Prostate gland (tissue), 2 donors: Measurements from ENCODE around the gene EAF2. TPM values are rescaled to one million over a fixed set of nuclear protein-coding genes. Genes with fewer than 3 reads are reported as not detected.
"Not testable (repeated sequence)": the region's sequence is repeated elsewhere in the genome, so short reads cannot be mapped to it uniquely, and the experiment has no call there.

Experiments
- DNase-seq: peaks from one replicate; pipeline ENCODE4 v3.0.0-alpha.2; 2019; ENCODE audit warnings: low spot score
- H3K27ac ChIP-seq, 2 donors: fragments of 200-600 bp; sonication (generic); 2 replicates each; pipeline ENCODE4 v1.5.1; 2017 to 2019
- H3K27me3 ChIP-seq: fragments of 200-600 bp; sonication (generic); replicated peaks from 2 replicates; pipeline ENCODE4 v1.5.1; 2019; ENCODE audit not compliant: insufficient read depth
- H3K36me3 ChIP-seq, 2 donors: fragments of 200-600 bp; sonication (generic); 1 replicate in 1 of 2; 2 replicates in 1 of 2; pipeline versions ENCODE4 v1.5.1 to v1.8.1; 2017 to 2019
- H3K4me1 ChIP-seq: fragments of 200-600 bp; sonication (generic); replicated peaks from 2 replicates; pipeline ENCODE4 v1.5.1; 2019
- H3K4me3 ChIP-seq, 2 donors: fragments of 200-600 bp; sonication (generic); 2 replicates each; pipeline ENCODE4 v1.5.1; 2017 to 2019
- H3K9me3 ChIP-seq: fragments of 200-600 bp; sonication (generic); 2 replicates; pipeline ENCODE4 v1.5.1; 2017
- CTCF ChIP-seq, 4 experiments: fragments of 200-600 bp in 2 of 4; fragments of 450-650 bp in 2 of 4; sonication (generic) in 2 of 4; IDR thresholded peaks; 1 replicate in 3 of 4; 2 replicates in 1 of 4; pipeline ENCODE4 v1.5.1; 2016 to 2019; ENCODE audit warnings: antibody characterized with exemption in 4 of 4, mild to moderate bottlenecking in 2 of 4, moderate library complexity in 2 of 4
- POLR2A ChIP-seq: fragments of 450-650 bp; IDR thresholded peaks from one replicate; pipeline ENCODE4 v1.6.1; 2016; ENCODE audit warnings: antibody characterized with exemption, mild to moderate bottlenecking
- POLR2AphosphoS5 ChIP-seq: sonication (generic); formaldehyde crosslinking; IDR thresholded peaks from one replicate; pipeline ENCODE4 v1.6.1; 2017; ENCODE audit warnings: antibody characterized with exemption
- WGBS: methylation state at CpG from one replicate; pipeline ENCODE4 v1.1.5; 2018; 5-methylcytosine and 5-hydroxymethylcytosine counted together
- intact Hi-C: fragments of 100-400 bp; cut with DNase I; formaldehyde crosslinking; loops from one replicate; pipeline ENCODE4 v1.14.2; 2022
- total RNA-seq, 2 donors: library from RNA; depleted of rRNA; stranded (reverse); fragments of >200 nt; gene quantifications; one replicate each; pipeline ENCODE4 v1.1.0, GENCODE V29; 2016

The EAF2 gene
- total RNA-seq, 2 donors from 2014 or later, result 35.6 to 37.8 TPM

- Histone ChIP-seq H3K4me1 (no peaks in the 10 kb centered on the region), H3K27ac (no peak overlapping the region), H3K36me3 (no peaks in the 10 kb centered on the region), H3K4me3 (no peak overlapping the region), H3K27me3 (no peaks in the 10 kb centered on the region), H3K9me3 (no peaks in the 10 kb centered on the region)
- TF ChIP-seq POLR2A, result no peak
- TF ChIP-seq CTCF (IDR thresholded peaks at IDR 0.05), result no peak
- no peak for TF ChIP-seq POLR2AphosphoS5
- 50% methylated on average over 2 of the region's 2 CpGs for WGBS
- intact Hi-C loops, result no loop called here
- no peak for DNase-seq
Measured at GRCh38 chr3:121852256-121852655, 17.2 kb downstream of the EAF2 start.

- Histone ChIP-seq H3K4me3 (no peak overlapping the region), H3K27me3 (no peaks in the 10 kb centered on the region), H3K9me3 (no peaks in the 10 kb centered on the region), H3K27ac (no peak overlapping the region), H3K36me3 (no peaks in the 10 kb centered on the region), H3K4me1 (no peaks in the 10 kb centered on the region)
- intact Hi-C loops, result no loop called here
- TF ChIP-seq CTCF (IDR thresholded peaks at IDR 0.05) (peak in 1 of 4 experiments; percentile 19), POLR2AphosphoS5 (no peak), POLR2A (no peak)
- DNase-seq, result no peak
- WGBS, result 45% methylated on average over 5 of the region's 5 CpGs
Measured at GRCh38 chr3:121855555-121855954, 20.5 kb downstream of the EAF2 start.

- H3K36me3 ChIP-seq, H3K4me3 ChIP-seq, H3K27ac ChIP-seq, DNase-seq, H3K9me3 ChIP-seq, H3K4me1 ChIP-seq, H3K27me3 ChIP-seq, intact Hi-C loops: not testable (repeated sequence)
- WGBS, result 96% methylated on average over 5 of the region's 5 CpGs
Measured at GRCh38 chr3:121857778-121858177, 22.8 kb downstream of the EAF2 start.

- H3K27me3 ChIP-seq, DNase-seq, H3K9me3 ChIP-seq, intact Hi-C loops, H3K4me1 ChIP-seq, H3K36me3 ChIP-seq, H3K27ac ChIP-seq, H3K4me3 ChIP-seq: not testable (repeated sequence)
- WGBS, result 95% methylated on average over 9 of the region's 9 CpGs
Measured at GRCh38 chr3:121863247-121863646, 28.2 kb downstream of the EAF2 start.

- no peak overlapping the region for H3K4me3 ChIP-seq
- no peak for TF ChIP-seq CTCF (IDR thresholded peaks at IDR 0.05)
- TF ChIP-seq POLR2AphosphoS5, result no peak
- no peak for TF ChIP-seq POLR2A
- H3K27me3 ChIP-seq, result no peaks in the 10 kb centered on the region
- no peak for DNase-seq
- H3K4me1 ChIP-seq, result no peaks in the 10 kb centered on the region
- H3K9me3 ChIP-seq, result no peaks in the 10 kb centered on the region
- no peaks in the 10 kb centered on the region for H3K36me3 ChIP-seq
- intact Hi-C loops, result no loop called here
- no peak overlapping the region for H3K27ac ChIP-seq
Measured at GRCh38 chr3:121863801-121864200, 28.8 kb downstream of the EAF2 start.

GRCh38 chr3:121869736-121870135 lies 34.7 kb downstream of the EAF2 start:
- no peaks in the 10 kb centered on the region for H3K4me1 ChIP-seq
- no peak for DNase-seq
- intact Hi-C loops, result no loop called here
- TF ChIP-seq POLR2AphosphoS5, result no peak
- TF ChIP-seq CTCF (IDR thresholded peaks at IDR 0.05), result no peak
- TF ChIP-seq POLR2A, result no peak
- no peak overlapping the region for H3K4me3 ChIP-seq
- WGBS, result 94% methylated on average over 2 of the region's 2 CpGs
- no peaks in the 10 kb centered on the region for H3K27me3 ChIP-seq
- no peak overlapping the region for H3K27ac ChIP-seq
- no peaks in the 10 kb centered on the region for H3K36me3 ChIP-seq
- H3K9me3 ChIP-seq, result no peaks in the 10 kb centered on the region
